Hematopoietic multipotent progenitor cell treated with erythropoietin and hydrocortisone succinate and interleukin-3 and kit ligand, for 4 days (in vitro differentiated cells): ENCODE results near the gene GPR78.
A peak's percentile ranks its signal among the peaks of the same experiment; 100 is the strongest.
"Not testable (repeated sequence)": the region's sequence is repeated elsewhere in the genome, so short reads cannot be mapped to it uniquely, and the experiment has no call there.

ENCODE experiments used
- DNase-seq: peaks from one replicate; pipeline ENCODE4 v3.0.0-alpha.2; 2015

Gene GPR78

DNA sequence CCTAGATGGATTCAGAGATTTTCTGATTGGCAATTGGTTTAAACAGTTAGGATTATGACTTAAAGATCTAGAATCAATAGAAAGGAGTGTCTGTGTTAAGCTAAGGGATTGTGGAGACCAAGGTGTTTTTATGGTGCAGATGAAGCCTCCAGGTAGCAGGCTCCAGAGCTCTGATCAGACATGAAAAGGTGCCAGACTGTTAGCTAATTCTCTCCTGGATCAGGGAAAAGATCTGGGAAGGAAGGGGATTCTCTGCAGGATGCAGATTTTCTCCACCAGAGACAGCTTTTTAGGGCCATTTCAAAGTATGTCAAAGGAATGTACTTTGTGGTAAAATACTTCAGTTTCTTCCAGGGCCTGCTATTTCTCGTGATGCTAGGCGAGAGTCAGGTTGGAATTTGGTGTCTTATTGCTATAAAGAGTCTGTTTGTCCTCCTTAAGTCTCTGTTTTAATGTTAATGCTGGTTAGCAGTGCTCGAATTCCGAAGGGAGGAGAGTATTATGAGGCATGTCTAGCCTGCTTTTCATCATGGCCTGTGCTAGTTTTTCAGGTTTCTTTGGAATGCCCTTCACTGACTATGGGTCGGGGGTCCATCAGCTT lies 12.0 kb upstream of the GPR78 start:
- DNase-seq = no peak

GRCh38 chr4:8570201-8570600 lies 10.0 kb upstream of the GPR78 start:
- DNase-seq = no peak

DNA sequence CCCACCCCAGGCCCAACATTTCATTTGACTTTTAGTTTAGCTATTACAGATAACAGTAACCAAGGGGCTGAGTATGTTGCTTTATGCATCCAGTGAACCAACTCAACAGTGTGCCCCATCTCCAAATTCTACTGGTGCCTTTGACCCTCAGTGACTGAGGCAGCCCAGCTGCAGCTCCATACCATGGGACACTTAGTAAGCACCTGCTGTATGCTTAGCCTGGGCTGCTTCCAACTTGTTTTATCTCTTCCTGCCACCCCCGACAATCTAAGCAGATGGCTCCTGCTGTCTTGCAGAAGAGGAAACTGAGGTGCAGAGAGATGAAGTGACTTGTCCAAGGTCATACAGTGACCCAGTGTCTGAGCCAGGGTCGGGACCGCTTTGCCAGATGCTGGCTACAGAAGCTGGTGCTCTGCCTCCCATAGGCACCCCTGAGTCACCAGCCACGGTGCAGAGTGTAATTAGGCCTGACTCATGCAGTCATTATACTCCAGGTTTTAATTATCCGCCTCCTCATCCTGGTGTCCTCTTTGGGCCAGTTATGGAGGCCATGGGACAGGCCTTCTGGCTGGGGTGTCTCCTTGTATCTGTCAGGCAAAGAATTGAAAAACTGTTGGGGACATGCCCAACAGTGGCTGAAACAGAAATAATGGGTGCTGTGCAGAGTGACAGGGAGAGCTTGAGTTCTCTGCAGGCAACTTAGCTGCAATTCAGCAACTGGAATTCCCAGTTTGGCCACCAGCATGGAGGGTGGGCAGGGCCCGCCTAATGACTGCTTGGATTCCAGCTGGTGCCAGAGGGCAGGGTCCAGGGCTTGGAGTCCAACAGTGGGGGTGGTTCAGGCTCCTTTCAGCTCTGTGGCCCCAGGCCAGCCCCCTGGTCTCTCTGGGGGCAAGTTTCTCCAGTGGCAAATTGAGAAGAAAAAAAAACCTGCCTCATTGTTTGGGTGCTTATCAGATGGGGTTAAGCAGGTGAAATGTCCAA lies 8.2 kb upstream of the GPR78 start:
- DNase-seq = no peak

GRCh38 chr4:8573266-8573665 lies 6.9 kb upstream of the GPR78 start:
- no peak for DNase-seq

DNA sequence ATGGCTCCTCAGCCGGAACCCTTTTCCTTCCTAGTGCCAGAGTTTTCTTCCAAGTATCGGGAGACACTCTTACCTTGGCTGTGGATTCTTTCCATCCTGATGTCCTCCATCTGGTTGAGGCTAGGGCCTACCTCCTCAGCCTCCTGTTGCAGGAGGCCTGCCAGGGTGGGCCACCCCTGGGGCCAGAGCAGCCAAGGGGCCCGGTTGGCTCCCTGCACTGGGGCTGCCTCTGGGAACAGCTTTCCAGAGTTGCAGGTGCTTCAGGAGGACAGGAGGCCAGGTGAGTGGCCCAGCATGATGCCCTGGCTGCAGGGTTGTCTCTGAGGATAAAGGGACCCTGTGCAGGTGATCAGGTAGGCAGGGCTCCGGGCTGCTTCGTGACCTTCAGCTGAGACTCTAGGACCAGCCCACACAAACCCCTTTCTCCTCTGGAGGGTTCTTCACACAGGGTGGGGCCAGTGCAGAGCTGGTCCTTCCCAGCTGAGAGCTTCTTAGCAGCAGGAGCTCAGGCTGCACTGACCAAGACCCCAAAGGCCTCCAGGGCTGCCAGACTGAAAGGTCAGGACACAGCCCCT lies 5.3 kb upstream of the GPR78 start:
- no peak for DNase-seq

DNA sequence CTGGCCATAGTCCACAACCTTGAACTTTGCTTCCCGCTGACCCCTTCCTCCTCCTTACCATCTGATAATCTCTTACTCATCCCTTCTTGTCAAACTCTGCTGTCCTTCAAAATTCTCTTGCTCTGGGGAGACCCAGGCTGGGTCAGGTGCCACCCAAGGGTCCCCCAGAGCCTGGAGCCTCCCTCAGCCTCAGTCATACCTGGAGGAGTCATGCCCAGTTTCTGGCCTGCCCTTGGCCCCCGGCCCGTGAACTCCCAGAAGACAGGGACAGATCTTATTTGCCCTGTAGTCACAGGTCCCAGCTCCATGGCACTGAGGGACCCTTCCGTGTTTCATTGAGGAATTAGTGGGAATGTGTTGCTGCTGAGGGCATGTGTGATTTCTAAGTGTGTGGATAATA lies 4.7 kb upstream of the GPR78 start:
- no peak for DNase-seq

DNA sequence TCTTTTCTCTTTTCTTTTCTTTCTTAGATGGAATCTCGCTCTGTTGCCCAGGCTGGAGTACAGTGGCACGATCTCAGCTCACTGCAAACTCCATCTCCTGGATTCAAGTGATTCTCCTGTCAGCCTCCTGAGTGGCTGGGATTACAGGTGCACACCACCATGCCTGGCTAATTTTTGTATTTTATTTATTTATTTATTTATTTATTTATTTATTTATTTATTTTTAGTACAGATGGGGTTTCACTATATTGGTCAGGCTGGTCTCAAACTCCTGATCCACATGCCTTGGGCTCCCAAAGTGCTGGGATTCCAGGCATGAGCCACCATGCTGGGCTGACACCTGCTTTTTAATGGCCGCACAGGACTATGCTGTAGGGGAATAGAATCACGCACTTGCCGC lies 3.6 kb upstream of the GPR78 start:
- not testable (repeated sequence) for DNase-seq

- no peak for DNase-seq
Observed at GRCh38 chr4:8577046-8577445, 3.1 kb upstream of the GPR78 start.

DNA sequence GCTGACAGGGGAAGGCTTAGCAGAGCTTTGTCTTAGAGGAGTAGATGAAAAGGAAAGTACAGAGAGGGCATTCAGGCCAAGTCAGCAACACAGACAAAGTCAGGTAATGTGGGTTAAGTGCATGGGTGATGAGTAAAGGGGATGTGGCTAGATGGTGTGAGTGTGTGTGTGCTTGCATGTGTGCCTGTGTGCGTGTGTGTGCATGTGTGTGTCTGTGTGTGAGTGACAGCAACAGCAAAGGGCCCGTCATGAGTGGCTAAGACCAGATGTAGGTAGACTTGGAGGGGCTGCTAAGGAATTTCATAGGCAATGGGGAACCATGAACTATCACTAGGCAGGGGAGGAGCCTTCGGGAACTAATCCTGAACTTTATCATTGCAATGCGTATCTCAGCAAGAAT lies 2.2 kb upstream of the GPR78 start:
- DNase-seq = no peak

DNA sequence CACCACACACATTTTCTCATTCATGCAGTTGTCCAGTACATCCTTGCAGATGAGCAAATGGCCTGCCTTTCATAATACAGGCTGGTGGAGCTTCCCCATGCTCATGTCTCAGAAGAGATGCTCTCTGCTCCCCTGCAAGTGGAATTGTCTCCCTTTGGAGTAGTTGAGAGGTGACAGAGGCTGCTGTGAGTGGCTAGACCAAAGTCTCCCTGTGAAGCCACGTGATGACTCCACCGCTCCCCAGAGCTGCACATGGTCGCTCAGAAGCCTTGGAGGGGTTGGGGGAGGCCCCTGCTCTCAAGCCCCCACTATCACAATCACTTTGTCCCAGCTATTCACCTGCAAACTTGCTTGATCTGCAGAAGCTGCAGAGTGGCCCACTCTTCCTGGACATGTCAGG lies 1.5 kb upstream of the GPR78 start:
- no peak for DNase-seq

GRCh38 chr4:8579526-8580320 lies 469 bp upstream of the GPR78 start:
- DNase-seq = no peak

DNA sequence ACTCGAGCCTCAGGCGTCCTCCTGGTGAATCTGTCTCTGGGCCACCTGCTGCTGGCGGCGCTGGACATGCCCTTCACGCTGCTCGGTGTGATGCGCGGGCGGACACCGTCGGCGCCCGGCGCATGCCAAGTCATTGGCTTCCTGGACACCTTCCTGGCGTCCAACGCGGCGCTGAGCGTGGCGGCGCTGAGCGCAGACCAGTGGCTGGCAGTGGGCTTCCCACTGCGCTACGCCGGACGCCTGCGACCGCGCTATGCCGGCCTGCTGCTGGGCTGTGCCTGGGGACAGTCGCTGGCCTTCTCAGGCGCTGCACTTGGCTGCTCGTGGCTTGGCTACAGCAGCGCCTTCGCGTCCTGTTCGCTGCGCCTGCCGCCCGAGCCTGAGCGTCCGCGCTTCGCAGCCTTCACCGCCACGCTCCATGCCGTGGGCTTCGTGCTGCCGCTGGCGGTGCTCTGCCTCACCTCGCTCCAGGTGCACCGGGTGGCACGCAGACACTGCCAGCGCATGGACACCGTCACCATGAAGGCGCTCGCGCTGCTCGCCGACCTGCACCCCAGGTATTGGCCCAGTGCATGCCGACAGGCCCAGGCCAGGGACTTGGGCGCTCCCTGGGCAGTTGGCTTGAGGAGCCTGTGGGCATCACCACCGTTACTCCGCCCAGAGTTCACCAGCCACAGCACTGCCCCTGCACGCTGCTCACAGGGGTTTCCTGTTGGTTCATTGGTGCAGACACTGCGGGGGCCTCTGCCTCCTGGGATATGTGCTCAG lies 1.1 kb downstream of the GPR78 start:
- DNase-seq = no peak

DNA sequence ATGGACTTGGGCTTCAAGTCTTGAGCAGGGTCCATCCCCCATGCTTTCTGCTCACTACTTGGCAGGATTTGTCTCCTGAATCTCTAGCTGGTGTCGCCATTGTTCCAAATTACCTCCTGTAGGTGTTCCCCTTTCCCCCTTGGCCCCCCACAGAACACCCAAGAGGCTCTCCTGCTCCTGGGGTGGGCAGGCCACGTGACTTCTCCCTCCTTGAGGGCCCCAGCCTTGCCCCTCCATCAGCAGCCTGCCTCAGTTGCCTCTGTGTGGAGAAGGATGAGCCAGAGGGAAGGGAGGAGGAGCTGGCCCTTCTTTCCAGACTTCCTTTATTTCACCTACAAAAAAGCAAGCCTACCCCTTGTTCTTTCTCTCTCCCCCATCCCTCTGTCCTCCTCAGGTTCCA lies 1.8 kb downstream of the GPR78 start:
- DNase-seq = no peak

GRCh38 chr4:8582436-8582835 lies 2.2 kb downstream of the GPR78 start:
- no peak for DNase-seq

DNA sequence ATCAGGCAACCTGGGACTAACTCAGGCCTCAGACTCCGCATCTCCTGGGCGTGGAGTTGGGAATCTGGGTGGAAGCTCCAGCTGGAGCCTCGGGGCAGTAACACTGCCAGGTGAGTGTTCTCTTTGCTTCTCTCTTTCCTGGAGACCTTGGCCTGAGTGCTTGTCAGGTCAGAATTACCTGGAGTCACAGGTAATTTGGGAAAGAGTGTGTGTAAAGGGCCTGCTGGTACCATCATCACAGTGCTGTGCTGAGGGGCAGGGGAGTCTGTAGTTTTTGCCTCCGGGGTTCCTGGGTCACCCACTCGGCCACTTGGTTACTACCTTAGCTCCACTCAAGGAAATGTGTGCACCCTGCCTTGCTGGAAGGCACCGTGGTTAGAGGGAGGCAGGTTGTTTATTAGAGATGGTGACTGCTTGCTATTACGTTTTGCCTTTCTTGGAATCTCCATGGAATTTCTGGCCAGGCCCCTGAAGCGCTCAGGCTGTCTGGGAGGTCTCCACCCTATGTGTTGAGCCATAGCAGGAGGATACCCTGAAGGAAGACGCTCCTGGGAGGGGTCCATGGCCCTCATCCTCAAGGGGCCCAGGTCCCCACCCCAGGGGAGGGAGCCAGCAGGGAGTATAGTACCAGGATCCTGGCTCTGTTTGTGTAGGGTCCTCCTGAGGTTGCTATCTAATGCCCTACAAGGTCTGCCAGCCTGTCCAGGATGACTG lies 2.9 kb downstream of the GPR78 start:
- no peak for DNase-seq

- DNase-seq = no peak
Observed at GRCh38 chr4:8583655-8584025, 3.4 kb downstream of the GPR78 start.

- DNase-seq = peak; percentile 12
Observed at GRCh38 chr4:8585186-8585585, 5.0 kb downstream of the GPR78 start.

DNA sequence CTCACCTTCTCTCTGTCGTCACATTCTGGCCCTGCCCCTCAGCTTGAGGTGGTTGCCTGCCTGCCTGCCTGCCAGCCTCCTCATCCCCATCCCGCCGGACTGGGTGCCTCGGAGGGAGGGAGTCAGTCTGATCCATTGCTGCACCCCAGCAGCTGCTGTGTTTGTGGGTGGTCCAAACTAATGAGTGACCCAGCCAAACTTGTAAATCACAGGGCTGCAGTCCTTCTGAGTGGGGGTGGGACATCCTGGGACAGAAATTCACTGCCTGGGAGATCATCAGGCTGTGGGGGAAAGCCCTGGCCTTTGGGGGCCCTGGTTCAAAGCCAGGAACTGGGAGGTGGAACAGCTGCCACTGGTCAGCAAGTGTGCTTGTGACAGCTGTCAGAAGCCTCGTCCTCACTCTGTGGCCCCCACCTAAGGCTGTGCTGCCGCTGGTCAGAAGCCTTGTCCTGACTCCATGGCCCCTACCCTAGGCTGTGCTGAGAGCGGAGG lies 5.6 kb downstream of the GPR78 start:
- no peak for DNase-seq

- no peak for DNase-seq
Observed at GRCh38 chr4:8586246-8586645, 6.1 kb downstream of the GPR78 start.

- no peak for DNase-seq
Observed at GRCh38 chr4:8586671-8587468, 6.7 kb downstream of the GPR78 start.
